ENCODE data around the gene ERLEC1.

GRCh38 chr2:53801547-53801946, 14.7 kb downstream of the ERLEC1 start:
- no peak for TF ChIP-seq RAD21 (IDR thresholded peaks at IDR 0.05; ENCODE audit: low read length)
- no peak for TF ChIP-seq RFX5 (IDR thresholded peaks at IDR 0.05; ENCODE audit: low read depth, low read length)
- TF ChIP-seq CTCF (conservative IDR thresholded peaks at IDR 0.05; ENCODE audit: low read depth, low read length), result no peak
- no peak for TF ChIP-seq BHLHE40 (IDR thresholded peaks at IDR 0.05; ENCODE audit: low read depth, low read length)
- TF ChIP-seq USF2 (IDR thresholded peaks at IDR 0.05; ENCODE audit: low read depth, low read length), result no peak
- TF ChIP-seq CHD1 (IDR thresholded peaks at IDR 0.05; ENCODE audit: low read depth, low read length), result no peak
- no peak for TF ChIP-seq NFE2L2 (IDR thresholded peaks at IDR 0.05; ENCODE audit: low read depth, low read length)
